ENCODE measurements around the gene PPP2R5D.

GRCh38 chr6:43006251-43006650 is 21.9 kb downstream of the PPP2R5D start:
- no peak for TF ChIP-seq ZNF274 (IDR thresholded peaks at IDR 0.05; ENCODE audit: low read depth, low read length)
- TF ChIP-seq YY1 (IDR thresholded peaks at IDR 0.05; ENCODE audit: insufficient read depth, insufficient read length): no peak
- TF ChIP-seq SUZ12 (IDR thresholded peaks at IDR 0.05; ENCODE audit: extremely low read depth, insufficient read depth, insufficient read length): no peak

All from NT2/D1 (cell line).